ENCODE measurements around the gene KCNA1.
"Not testable (repeated sequence)": the region's sequence is repeated elsewhere in the genome, so short reads cannot be mapped to it uniquely, and the experiment has no call there.

KCNA1 gene

DNA sequence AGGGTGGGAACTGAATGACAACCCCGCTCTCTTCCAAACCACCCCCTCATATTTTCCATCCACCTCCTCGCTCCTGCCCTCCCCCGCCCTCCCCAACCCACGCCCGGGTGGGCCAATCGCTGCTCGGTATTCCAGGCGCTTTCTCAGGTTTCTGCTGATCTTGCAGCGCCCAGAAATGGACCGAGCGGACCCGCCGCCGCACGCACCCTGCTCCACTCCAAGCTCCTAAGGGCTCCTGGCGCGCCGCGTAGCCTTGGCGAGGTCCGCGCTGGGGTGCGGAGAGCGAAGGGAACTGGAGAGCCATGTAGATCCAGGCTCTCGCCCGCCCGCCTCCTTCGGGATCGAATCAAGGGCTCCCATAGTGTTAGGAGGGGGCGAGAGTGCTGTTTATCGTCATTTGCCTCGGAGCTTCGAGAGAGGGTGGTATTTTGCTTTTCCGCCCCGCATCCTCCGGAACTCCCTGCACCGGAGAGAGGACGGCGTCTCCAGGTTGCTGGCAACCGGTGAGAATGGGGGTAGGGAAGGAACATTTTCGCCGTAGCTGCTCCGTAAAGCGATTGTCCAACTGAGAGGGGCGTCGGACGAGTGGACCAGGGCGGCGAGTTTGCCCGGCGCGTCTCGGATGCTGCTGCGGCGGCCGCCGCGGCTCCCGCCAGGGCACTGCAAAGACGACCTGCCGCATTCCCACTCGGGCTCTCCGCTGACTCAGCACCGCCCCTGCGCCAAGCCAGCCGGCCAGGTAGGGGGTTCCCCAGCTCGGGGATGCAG lies at the start of gene KCNA1:
Gene KCNA1, plus strand, starts transcription at position 172 of the 768 bp plus-strand sequence. CDS start 1,474 bp downstream, outside the sequence.
- FAIRE-seq, result no peak

DNA sequence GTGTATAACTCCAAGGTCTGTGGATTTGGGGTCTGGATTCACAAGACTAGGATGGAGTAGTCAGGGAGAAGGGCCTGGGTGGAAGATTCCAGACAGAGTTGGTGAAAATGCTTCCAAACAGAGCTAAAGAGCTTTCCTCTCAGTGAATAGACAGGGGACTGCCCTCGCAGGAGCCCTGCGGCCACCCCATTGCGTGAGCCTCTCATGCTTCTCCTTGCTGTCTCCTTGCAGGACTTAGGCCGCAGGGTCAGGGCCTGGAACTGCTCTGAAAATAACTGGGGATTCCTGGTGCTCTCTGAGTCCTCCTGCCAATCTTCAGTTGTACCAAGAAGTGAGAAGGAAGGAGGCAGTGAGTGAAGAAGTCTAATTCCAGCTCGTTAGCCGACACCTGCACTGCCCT lies 49.0 kb upstream of the KCNA1 start:
- FAIRE-seq, result no peak

DNA sequence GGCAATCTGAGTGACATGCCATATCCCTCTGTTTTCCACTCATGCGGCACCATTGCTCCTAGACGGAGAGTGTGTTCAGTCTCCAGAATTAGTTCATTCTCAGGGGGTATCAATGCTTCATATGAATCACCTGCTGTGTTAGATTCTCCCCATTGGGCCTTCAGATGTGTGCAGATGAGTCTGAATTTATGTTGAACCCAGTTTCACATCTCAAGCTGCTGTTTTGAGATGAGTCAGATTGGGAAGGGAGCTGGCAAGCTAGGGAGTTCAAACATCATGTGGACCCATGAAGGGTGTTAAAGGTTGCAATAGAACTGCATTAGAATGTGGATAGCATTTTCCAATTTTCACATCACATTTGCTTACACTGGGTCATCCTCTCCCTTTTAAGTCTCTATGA lies 46.9 kb upstream of the KCNA1 start:
- FAIRE-seq, result no peak

DNA sequence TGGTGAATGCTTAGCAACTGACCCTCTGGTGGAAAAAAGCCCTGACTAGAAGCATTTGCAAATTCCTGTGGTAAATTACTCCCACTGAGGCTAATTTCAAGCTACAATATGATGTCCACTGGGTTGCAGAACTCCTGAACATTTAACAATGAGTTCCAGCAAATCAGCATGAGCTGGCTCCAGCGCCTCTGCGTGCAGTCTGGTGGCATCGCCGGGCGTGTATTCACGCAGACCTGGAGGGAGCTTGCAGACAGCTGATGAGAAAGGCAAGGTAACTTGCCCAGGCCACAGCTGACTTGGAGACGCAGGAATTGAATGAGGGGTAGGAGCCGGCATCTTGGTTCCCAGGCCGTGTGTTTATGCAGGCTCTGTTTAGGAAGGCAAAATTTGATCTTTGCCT lies 45.1 kb upstream of the KCNA1 start:
- FAIRE-seq, result no peak

DNA sequence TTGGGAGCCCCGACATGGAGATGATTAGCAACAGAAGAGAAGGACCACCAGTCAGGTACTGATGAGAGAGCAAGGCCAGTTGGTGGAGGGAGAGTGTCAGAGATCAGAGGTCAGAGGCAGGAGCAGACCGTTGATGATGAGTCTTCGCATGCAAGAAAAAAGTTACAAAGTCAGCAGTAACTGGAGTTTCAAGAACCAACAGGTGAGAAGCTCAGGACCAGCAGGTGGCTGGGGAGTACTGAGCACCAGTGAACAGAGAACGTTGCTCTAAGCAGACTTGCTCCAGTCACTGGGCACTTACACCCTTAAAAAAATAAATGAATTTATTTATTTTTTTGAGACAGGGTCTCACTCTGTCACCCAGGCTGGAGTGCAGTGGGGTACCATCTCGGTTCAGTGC lies 44.5 kb upstream of the KCNA1 start:
- no peak for FAIRE-seq

DNA sequence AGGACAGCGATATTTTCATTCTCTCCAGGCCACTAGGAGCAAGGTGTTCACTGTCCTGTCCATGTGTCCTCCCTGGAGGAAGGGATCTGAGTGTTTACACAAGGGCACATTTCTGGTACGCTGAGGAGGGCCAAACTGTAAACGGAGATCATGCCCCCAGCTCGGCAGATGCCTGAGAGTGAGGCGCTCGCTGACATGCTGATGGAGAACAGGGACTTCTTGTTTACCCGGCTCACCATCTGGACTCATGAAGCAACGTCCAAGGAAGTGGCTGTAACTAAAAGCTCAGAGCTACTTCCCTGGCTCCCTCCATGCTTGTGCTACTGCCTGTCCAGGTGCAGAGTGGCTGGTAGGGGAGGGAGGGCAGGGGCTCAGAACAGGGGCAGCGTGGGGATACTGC lies 43.4 kb upstream of the KCNA1 start:
- FAIRE-seq, result no peak

DNA sequence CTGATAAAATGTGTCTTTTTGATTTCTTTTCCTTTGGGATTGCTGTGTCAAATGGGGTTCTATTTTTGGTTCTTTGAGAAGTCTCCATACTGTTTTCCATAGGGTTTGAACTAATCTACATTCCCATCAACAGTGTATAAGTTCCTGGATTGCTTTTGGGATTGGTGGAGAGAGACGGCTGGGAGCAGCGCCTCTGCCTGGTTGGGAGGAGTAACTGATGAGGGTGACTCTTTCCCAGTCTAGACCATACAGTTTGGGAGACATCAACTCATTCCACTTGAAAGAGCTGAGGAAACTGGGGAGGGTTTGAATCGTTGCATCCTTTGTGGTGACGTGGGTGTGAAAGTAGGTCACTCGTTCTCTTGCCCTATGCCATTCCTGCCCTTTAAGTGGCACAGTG lies 42.3 kb upstream of the KCNA1 start:
- FAIRE-seq, result no peak

DNA sequence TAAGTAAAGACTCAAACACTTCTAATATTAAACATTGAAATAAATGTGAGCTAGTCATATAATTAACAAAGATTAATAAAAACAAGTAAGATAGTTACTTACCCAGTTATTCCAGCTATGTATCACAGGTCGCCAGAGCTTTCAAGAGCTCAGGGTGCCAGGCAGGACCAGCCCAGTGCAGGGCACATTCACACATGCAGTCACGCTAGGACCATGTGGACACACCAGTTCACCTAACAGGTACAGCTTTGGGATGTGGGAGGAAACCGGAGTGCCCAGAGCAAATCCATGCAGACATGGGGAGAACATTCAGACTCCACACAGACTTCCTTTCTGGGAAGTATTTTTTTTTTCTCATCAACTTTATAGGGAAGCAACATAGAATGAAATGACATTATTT lies 39.3 kb upstream of the KCNA1 start:
- FAIRE-seq, result no peak

DNA sequence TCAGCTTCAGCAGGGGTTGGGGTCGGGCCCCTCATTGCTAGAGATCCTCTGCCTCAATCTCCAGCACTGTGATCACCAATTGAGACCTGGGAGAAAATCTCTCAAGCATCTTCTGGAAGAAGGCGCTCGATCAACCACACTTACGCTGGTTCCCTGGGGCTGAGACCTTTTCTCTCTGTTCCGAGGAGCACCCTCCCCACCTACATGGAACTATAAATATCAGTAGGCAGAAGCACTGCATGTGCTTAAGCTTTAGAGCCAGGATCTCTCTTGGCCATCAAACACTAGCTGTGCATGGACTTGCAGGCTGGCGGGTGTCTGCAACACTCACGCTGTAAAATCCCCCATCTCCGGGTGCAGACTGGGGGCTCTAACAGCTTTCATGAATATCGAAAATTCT lies 38.2 kb upstream of the KCNA1 start:
- no peak for FAIRE-seq

DNA sequence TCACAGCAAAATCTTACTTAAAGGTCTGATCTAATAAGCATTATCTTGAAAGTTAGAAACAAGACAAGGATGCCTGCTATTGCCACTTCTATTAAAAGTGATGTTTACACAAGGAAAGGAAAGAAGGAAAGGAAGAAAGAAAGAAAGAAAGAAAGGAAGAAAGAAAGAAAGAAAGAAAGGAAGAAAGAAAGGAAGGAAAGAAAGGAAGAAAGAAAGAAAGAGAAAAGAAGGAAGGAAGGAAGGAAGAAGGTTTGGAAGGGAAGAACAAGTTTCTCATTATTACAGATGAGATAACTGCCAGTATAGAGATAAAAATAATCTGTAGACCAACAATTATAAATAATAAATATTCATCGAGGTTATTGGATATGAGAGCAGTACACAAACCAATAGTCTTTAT lies 35.8 kb upstream of the KCNA1 start:
- FAIRE-seq, result no peak

DNA sequence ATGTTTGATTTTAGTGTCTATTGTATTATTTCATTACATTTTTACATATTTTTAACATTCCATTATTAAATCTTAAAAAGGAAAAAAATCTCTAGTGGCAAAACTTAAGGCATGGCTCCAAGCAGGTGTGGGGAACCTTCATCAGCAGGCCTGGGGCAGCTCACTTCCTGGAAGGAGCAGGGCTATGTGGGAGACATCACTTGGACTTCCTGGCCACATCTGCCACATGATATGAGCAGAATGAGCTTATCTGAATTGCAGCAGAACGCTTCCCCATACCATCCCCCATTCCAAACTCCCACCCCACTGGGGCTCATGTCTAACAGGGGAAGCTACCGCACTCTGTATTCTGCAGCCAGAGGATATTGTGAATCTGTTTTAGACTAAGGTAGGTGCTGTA lies 35.0 kb upstream of the KCNA1 start:
- no peak for FAIRE-seq

DNA sequence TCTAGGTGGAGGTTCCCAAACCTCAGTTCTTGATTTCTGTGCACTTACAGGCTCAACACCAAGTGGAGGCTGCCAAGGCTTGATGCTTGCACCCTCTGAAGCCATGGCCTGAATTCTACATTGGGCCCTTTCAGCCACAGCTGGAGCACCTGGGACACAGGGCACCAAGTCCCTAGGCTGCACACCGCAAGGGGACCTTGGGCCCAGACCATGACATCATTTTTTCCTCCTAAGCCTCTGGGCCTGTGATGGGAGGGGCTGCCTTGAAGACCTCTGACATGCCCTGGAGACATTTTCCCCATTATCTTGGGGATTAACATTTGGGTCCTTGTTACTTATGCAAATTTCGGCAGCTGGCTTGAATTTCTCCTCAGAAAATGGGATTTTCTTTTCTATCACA lies 30.2 kb upstream of the KCNA1 start:
- FAIRE-seq, result not testable (repeated sequence)

DNA sequence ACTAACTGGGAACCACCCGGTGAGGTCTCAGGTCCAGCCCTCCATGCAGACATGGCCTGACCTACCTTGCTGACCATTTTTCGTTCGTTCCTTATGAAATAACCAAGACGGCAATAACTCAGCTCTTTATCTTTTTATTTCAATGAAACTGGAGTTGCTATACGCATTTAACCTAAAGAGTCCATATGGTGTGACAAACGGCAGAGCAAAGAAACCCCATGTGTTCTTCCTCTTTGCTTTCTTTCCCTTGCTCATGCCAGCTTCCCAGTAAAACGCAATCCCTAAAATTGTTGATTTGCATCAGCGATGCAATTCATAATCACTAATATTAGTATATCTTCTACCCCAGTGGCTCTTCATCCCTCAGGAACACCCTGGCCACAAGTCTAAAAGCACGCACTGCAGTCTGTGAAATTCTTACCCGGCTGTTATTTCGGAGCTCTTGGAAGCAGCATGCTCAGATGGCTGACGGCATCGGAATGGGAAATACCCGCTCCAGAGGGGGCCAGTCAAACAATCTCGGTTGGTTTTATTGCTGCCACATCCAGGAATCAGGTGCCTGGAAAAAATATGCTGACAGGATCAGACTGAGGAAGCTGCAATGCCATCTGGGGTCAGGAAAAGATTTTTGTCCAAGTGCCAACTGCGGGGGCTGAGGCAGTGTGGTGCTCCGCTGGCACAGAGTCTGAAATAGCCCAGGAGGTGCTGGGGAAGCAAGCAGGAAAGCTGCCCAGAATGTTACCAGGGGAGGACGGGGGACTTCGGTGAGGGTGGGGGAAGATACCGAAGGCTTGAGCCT lies 28.2 kb upstream of the KCNA1 start:
- FAIRE-seq, result no peak

DNA sequence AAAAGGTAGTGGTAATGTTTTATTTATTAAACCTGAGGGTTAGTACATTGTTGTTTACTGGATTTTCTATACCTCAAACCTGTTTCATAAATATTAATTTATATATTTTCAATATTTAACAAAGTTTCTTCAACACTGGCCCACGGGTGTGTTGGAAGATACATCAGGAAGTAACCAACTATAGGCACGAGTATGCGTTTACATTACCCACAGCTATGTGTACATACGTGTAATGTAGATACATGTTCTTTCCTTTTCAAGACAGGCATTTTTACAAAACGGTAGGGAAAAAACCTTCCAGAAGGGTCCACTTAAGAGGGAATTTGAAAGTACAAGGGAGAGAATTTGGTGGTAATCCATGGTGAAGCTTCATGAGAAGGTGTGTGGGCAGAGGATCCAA lies 17.8 kb upstream of the KCNA1 start:
- FAIRE-seq, result no peak

DNA sequence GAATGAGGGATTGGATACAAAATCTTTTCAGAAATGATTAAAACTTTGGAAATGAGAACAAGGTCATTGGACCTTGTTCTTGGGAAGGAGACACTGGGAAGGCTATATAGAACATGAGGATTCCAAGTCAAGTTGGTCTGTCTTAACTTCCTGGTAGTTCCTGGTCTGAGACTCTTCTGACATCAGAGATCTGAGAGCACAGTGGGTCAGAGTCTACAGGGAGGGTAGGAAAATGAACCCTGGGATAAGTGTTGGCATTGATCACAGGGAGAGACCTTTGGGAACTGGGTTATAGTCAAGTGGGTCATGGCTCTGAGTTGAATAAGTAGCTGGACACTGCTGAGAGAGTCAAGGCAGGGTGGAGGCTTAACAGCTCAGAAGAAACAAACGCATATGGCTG lies 17.3 kb upstream of the KCNA1 start:
- no peak for FAIRE-seq

DNA sequence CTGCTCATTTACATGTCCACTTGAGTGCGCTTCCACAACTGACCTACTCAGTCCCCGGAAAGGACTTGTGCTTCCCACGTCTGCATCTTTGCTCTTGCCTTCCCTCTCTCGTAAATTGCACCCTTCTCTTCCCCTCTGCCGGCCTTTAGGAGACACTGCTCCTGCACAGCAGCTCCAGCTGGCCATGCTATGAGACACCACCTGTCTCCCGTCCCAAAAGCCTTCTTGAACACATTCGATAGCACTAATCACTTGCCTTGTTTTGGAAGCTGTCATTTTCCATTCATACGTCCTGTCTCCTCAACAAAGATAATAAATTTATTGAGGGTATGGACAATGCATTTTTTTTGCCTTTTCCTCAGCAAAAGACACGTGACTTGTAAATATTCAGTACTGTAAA lies 15.7 kb upstream of the KCNA1 start:
- no peak for FAIRE-seq

DNA sequence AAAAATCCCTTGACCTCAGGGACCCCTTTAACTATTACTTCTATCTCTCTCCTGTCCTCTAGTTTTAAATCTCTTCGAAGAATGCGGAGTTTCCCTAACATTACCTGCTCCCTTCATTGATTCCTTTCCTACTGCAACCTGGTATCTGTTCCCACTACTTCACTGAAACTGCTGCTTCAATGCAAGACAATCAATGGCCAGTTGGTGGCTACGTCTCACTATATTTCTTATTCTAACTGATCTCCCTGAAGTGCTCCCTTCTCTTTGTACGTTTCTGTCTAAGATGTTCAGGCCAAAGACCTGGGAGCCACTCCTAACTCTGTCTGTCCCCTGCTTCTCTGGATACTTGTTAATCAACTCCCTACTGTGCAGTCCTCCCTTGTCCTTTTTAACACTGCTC lies 10.3 kb upstream of the KCNA1 start:
- FAIRE-seq, result no peak

DNA sequence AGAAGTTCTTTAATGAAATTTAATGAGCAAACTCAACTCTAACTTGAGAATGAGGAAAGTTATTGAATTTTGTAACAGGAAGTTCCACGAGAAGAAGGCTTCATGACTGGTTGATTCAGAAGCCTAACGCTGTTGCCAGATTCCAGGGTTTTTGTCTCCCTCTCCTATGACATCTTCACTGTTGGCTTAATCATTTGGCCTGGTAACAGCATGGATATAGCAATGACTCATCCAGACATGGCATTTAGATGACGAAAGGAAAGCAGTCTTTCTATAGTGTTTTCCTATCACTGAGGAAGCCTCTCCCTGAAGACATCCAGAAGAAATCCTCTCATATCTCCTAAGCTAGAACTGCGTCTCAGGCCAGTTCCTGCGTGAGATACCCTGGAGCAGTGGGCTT lies 9.4 kb upstream of the KCNA1 start:
- FAIRE-seq, result no peak

DNA sequence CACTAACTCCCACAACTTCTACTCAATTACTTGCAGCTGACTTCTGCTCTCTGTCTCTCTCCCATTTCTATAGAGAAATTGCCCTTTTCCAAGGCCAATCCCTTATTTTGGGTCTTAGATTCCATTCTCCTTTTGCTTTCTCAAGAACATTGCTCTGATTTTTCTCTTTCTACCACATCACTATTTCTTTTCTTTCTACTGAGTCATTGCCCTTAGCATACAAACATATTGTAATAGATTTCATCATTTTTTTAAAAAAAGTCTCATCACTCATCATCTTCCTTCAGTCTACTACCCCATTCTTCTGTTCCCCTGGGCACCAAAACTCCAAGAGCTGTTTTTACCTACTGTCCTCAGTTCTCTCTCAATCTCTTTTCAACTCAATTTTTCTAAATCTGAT lies 4.4 kb upstream of the KCNA1 start:
- no peak for FAIRE-seq

DNA sequence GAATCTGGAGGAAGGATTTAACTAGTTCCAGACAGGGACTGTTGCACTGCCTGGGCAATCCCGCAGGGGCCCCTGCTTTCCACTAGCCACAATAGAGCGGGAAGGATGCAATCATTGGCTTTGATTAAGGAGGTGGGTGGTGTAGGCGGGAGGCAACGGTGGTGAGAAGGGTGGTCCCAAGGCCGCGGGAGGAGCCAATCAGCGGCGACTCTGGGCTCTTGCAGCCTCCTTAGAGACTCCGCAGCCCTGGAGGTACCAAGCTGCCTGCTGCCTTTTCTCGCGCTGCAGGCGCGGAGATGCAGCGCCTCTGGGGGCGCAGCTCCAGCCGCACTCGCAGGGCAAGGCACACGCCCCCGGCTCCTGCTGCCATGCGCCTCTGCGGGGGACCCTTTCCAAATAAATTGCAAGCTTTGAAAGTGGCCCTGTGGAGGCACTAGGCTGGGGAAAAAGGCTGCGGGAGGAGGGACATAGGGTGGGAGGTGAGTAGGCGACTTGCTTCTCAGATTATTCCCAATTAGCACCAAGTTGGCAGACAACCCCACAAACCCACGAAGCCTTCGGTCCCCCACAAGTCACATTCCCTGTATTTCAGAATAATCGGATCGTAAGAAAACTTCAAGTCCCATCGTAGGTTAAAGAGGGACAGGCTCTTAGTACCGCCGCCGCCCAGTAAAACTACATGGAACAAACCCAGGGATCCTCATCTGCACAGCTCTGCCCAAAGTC lies 858 bp upstream of the KCNA1 start:
- no peak for FAIRE-seq

DNA sequence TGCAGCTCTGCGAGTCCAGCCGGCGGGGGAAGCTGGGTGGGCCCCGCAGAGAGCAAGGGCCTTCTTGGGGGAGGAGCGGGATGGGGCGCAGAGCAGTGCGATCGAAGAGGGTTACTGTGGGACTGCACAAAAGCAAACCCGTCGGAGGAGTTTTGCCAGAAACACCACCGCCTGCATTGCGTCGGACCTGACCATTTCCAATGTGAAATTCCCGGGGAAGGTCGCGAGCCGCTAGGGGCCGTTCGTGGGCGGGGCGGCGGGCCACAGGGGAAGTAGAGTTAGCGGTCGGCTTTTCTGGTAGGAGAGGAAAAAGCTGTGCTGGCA lies 333 bp upstream of the KCNA1 start:
- no peak for FAIRE-seq

DNA sequence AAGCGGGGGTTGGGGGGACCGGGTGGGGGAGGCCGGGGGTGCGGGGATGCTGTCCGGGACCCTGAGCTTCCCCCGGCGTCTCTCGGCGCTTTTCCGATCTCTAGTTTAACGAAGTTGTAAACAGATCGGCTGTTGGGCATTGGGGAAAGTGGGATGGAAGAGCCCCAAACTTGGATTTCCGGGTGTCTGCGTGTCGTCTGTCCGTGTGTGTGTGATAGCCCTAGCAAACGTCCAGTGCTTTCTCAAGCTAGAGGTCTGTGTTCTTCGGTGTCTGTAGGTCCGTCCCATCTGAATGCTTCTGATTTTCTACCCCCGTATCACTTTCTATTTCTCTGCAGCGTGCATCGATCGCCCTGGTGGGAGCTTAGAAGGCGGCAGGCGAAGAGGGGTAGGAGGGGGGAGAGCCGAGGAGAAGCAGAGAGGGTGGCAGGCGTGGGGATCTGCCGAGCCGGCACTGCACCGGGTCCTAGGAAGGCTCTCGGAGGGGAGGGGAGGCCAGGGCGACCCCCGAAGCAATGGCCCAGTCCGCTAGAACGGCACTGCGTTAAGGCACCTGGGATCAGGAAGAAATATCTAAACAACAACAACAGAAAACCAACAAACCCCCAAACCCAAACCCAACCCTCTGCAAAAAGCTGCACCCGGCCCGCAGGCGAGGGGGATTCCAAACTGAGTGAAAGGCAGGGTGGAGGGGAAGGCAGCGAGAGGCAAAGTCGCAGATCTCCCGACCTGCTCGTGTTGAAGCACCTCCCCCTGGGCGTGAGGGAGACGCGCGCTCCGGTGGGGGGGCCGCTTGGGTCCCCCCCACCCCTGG lies 1.0 kb downstream of the KCNA1 start:
- no peak for FAIRE-seq

DNA sequence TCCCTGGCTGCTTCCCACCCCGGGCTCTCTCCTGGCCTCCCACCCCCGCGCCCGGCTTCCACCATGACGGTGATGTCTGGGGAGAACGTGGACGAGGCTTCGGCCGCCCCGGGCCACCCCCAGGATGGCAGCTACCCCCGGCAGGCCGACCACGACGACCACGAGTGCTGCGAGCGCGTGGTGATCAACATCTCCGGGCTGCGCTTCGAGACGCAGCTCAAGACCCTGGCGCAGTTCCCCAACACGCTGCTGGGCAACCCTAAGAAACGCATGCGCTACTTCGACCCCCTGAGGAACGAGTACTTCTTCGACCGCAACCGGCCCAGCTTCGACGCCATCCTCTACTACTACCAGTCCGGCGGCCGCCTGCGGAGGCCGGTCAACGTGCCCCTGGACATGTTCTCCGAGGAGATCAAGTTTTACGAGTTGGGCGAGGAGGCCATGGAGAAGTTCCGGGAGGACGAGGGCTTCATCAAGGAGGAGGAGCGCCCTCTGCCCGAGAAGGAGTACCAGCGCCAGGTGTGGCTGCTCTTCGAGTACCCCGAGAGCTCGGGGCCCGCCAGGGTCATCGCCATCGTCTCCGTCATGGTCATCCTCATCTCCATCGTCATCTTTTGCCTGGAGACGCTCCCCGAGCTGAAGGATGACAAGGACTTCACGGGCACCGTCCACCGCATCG lies 1.8 kb downstream of the KCNA1 start:
- FAIRE-seq, result no peak

Measured in G401.6 (cell line).